ENCODE data around the gene CACNA1I. TPM values are rescaled to one million over a fixed set of nuclear protein-coding genes. Genes with fewer than 3 reads are reported as not detected.

Gene CACNA1I
- total RNA-seq, 3 donors from 2014 or later: 0.19 to 0.41 (median 0.20) TPM

DNA sequence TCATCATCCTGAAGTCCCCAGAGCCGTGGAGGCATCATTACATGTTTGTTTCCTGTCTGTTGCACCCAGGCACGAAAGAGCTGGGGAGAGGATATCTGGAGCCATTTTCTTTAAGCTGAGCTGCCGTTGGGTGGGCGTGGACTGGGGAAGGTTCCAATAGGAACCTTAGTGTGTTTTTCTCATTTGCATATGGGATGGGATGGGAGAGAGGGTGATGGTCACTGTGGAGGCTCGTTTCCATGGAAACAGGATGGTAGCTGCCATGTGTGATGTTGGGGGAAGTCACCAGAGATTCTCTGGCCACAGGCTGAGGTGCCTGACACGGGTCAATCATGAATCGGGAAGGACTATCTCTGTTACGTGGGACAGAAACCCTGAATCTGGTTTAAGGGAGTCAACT is 39.7 kb downstream of the CACNA1I start:
- Histone ChIP-seq H3K4me3 (no peak overlapping the region), H3K36me3 (ENCODE audit: low read depth) (no peaks in the 10 kb centered on the region), H3K9me3 (no peaks in the 10 kb centered on the region), H3K4me1 (ENCODE audit: low read depth) (no peaks in the 10 kb centered on the region)
- TF ChIP-seq, protein P1, sequence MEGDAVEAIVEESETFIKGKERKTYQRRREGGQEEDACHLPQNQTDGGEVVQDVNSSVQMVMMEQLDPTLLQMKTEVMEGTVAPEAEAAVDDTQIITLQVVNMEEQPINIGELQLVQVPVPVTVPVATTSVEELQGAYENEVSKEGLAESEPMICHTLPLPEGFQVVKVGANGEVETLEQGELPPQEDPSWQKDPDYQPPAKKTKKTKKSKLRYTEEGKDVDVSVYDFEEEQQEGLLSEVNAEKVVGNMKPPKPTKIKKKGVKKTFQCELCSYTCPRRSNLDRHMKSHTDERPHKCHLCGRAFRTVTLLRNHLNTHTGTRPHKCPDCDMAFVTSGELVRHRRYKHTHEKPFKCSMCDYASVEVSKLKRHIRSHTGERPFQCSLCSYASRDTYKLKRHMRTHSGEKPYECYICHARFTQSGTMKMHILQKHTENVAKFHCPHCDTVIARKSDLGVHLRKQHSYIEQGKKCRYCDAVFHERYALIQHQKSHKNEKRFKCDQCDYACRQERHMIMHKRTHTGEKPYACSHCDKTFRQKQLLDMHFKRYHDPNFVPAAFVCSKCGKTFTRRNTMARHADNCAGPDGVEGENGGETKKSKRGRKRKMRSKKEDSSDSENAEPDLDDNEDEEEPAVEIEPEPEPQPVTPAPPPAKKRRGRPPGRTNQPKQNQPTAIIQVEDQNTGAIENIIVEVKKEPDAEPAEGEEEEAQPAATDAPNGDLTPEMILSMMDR (IDR thresholded peaks at IDR 0.05): no peak
- DNase-seq: no peak
- no peak for ATAC-seq
- intact Hi-C loops (cut with DNase I, micrococcal nuclease): no loop called here

DNA sequence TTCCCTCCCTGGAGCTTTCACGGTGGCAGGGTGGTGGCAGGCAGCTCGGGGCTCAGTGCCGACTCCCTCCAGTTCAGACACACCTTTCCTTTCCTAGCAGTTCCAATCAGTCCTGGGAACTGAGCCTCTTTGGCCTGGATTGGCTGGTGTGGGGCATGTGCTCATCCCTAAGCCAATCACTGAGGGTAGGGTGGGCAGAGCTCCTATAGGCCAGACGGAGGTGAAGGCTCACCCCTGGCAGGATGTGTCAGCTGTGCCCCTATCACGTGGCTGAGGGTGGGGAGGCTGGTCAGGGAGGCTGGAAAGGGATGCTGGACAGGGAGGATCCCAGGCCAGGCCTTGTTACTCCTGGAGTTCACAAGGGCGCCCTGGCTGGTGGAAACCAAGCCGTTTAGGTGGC is 40.2 kb downstream of the CACNA1I start:
- Histone ChIP-seq H3K4me1 (ENCODE audit: low read depth) (no peaks in the 10 kb centered on the region), H3K9me3 (no peaks in the 10 kb centered on the region), H3K36me3 (ENCODE audit: low read depth) (no peaks in the 10 kb centered on the region), H3K4me3 (no peak overlapping the region)
- DNase-seq (no peak), ATAC-seq (no peak)
- intact Hi-C loops (cut with DNase I, micrococcal nuclease): no loop called here
- TF ChIP-seq, protein P1 (IDR thresholded peaks at IDR 0.05): no peak

GRCh38 chr22:39611360-39611759 is 40.8 kb downstream of the CACNA1I start:
- TF ChIP-seq, protein P1 (IDR thresholded peaks at IDR 0.05): no peak
- intact Hi-C loops (cut with DNase I, micrococcal nuclease): no loop called here
- ATAC-seq: no peak

DNA sequence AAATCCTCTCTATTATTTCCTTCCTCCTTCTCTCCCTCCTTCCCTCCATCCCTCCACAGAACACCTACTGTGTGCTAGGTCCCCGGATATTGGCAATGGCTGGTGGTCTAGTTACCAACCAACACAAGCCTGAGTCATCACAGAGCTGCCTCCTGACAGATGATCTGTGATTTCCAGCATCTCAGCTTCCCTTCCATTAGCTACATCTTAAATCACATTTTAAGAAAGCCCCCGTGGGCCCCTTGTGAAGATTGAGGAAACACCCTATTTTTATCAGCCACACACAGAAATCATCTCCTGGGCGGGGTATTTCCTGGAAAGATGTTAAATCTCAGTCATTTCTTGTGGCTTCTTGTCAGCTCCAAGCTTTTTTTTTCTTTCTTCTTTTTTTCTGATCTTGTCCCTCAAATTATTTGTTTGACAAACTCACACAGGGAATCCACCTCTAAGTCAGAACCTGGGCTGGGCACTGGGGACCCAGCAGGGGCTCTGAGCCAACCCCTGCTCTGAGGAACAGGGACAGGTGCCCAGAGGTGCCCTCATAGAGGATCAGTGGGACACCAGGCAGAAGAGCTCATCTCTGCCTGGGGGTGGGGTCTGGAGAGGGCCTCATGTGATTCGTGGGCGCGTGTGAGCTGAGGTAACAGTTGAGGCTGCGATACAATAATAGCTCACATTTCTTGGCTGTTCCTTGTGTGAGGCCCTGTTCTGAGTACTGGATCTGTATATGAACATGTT is 42.4 kb downstream of the CACNA1I start:
- ATAC-seq: no peak
- intact Hi-C loops (cut with DNase I, micrococcal nuclease): no loop called here
- no peaks in the 10 kb centered on the region for H3K4me1 ChIP-seq (ENCODE audit: low read depth)

More at GRCh38 chr22:39611360-39611759, 40.8 kb downstream of the CACNA1I start:
- H3K4me3 ChIP-seq: no peak overlapping the region
- DNase-seq: no peak
- no peaks in the 10 kb centered on the region for H3K9me3 ChIP-seq
- no peaks in the 10 kb centered on the region for H3K4me1 ChIP-seq (ENCODE audit: low read depth)
- H3K36me3 ChIP-seq (ENCODE audit: low read depth): no peaks in the 10 kb centered on the region

GRCh38 chr22:39613549-39613921 is 43.0 kb downstream of the CACNA1I start:
- Histone ChIP-seq H3K9me3 (no peaks in the 10 kb centered on the region), H3K4me1 (ENCODE audit: low read depth) (no peaks in the 10 kb centered on the region), H3K36me3 (ENCODE audit: low read depth) (no peaks in the 10 kb centered on the region), H3K4me3 (no peak overlapping the region)
- DNase-seq: no peak
- intact Hi-C loops (cut with DNase I, micrococcal nuclease): no loop called here
- TF ChIP-seq, protein P1 (IDR thresholded peaks at IDR 0.05): no peak
- no peak for ATAC-seq

More for the DNA sequence above, 42.4 kb downstream of the CACNA1I start:
- H3K9me3 ChIP-seq: no peaks in the 10 kb centered on the region
- H3K4me3 ChIP-seq: no peak overlapping the region
- H3K36me3 ChIP-seq (ENCODE audit: low read depth): no peaks in the 10 kb centered on the region
- no peak for DNase-seq
- TF ChIP-seq, protein P1 (IDR thresholded peaks at IDR 0.05): no peak

Measured in mucosa of descending colon (tissue), 3 donors.